Urothelium cell line (cell line): ENCODE results near the gene FPGS.

Source experiments
- DNase-seq: peaks from one replicate; pipeline ENCODE4 v3.0.0; 2011; ENCODE audit warnings: low spot score, mixed read lengths
- FAIRE-seq: peaks from 2 replicates; lab custom pipeline; 2011; peaks lifted over from hg19 to GRCh38; lab: Jason Lieb, UNC

The FPGS gene

GRCh38 chr9:127854960-127855359, 52.3 kb downstream of the FPGS start:
- FAIRE-seq (no peak), DNase-seq (no peak)

GRCh38 chr9:127855522-127855921, 52.8 kb downstream of the FPGS start:
- FAIRE-seq, result no peak
- no peak for DNase-seq

GRCh38 chr9:127856094-127856728, 53.5 kb downstream of the FPGS start:
- DNase-seq, result no peak
- FAIRE-seq, result no peak

DNA sequence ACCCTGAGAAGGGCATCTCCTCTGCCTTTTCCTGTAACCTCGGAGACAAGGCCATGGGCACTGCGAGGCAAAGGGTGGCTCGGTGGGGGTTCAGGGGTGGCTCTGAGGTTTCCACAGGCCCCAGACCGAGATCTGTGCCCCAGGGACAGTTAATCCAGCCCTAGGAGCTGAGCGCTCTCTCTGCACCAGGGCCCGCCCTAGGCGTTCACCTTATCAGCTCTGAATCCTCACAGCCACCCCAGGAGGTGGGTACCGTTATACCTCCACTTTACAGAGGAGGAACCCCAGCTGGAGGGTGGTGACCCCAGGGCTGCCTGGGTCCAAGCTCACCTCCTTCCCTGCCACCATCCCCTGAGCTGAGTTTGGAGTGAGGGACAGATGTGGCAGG, 54.0 kb downstream of the FPGS start:
- DNase-seq (no peak), FAIRE-seq (no peak)

DNA sequence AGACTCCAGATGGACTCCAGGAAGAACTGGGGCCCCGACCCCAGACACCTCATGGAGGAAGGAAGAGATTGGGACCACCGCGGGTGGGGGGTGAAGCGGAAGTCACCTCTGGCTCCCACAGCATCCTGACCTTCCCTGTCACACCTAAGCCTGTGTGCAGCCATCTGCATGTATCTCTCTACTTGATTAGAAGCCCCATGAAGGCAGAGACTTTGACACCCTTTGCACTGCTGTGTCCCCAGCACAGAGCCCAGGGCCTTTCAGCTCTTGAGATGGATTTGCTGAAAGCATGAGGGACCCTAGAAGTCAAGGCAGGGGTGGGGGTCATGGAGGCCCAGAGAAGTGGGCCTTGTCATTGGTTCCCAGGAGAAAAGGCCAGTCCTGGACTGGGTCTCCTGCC, 54.6 kb downstream of the FPGS start:
- no peak for FAIRE-seq
- DNase-seq, result no peak

DNA sequence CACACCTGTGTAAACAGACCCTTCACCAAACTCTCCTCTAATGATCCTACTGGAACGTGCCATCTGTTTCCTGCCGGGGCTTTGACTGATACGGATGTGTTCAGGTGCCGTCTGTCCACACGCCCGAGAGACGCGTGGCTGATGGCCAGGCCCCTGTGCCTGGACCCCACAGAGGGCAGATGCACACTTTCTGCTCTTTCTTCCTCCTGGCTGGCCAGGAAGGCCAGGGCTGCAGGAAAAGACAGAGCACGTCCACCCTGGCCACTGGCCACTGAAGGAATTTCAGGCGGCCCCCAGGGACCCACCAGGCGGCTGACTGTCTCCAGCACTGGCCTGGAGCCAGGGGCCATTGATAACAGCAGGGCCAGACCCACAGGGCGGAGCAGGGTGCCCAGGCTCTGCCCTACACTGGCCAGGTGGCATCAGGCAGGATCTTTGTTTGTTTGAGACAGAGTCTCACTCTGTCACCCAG, 55.4 kb downstream of the FPGS start:
- FAIRE-seq (no peak), DNase-seq (no peak)

DNA sequence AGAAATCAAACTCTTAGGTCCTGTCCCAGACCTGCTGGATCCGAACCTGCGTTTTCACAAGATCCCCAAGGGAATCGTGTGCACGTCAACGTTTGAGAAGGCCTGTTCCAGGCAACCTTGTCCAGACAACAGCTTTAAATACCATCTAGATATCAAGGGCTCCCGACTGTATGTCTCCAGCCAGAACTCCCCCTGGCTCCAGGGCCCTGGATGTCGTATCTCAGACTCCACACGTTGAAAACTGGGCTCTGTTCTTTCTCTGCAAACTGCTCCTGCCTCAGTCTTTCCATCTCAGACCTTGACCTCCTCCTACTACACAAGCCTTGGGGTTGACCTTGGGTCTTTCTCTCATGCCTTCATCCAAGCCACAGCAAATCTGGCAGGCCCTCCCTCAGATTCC, 57.6 kb downstream of the FPGS start:
- DNase-seq (no peak), FAIRE-seq (no peak)

- FAIRE-seq (no peak), DNase-seq (no peak)
Measured at GRCh38 chr9:127860779-127861178, 58.1 kb downstream of the FPGS start.

DNA sequence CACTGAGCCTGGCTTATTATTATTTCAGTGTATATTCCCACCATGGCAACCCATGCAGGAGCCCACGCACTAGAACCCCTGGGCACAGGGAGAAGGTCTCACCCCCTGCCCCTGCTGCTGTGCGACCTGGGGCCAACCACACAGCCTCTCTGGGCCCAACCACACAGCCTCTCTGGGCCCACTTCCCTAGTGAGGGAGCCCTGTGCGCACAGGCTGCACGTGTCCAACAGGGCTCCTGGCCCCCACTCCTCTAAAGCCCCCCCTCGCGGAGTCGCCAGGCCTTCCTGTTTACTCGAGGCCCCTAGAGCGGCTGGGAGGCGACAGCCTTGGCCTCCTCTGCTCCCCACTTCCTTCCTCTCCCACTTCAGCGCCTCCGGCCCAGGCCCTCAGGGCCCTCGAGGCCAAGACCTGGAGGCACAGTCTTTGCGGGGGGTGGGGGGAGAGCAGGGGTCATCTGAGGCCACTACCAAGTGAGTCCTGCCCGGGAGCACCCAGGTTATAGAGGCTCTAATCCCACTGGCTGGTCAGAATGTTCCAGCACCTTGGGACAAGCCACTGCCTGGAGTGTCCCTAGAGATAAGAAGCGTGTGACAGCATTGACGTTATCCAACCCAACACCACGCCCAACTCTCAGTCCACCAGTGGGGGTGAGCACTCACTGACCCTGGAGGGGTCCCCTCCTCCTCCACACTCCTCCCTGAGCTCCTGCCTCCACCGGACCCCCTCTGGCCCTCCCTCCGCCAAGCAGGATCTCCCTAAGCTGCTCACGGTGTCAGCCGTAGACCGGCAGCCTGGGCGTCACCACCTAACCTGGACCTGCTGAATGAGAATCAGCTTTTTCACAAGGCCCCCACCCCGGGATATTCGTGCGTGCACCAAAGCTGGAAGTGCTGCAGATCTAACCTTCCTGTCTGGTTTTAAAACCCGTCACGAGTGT, 59.7 kb downstream of the FPGS start:
- FAIRE-seq (no peak), DNase-seq (no peak)

GRCh38 chr9:127863191-127863621, 60.5 kb downstream of the FPGS start:
- FAIRE-seq (no peak), DNase-seq (no peak)
